OCI-LY3 (cell line): ENCODE results near the gene ITPR1.

ENCODE experiments used
- H2AFZ ChIP-seq: fragments of 200-600, 300-600 bp; shearing (Covaris generic); 2 replicates; pipeline ENCODE4 v1.6.0; 2014; ENCODE audit warnings: antibody characterized with exemption, low read depth, low read length
- H3K27ac ChIP-seq: fragments of 200-600, 300-600 bp; sonication (generic); 2 replicates; pipeline ENCODE4 v1.5.1; 2014; ENCODE audit warnings: mild to moderate bottlenecking, low read length, moderate library complexity, mixed read lengths
- H3K27me3 ChIP-seq: fragments of 200-600, 300-600 bp; sonication (generic); 2 replicates; pipeline ENCODE4 v1.6.1; 2014; ENCODE audit warnings: low read depth, low read length, mixed read lengths
- H3K36me3 ChIP-seq: fragments of 200-600, 300-600 bp; sonication (generic); replicated peaks from 2 replicates; pipeline ENCODE3; 2014; ENCODE audit warnings: low read depth, low read length, mixed read lengths
- H3K4me1 ChIP-seq: fragments of 300-600, 200-600 bp; sonication (generic); 2 replicates; pipeline ENCODE4 v1.6.1; 2014; ENCODE audit warnings: low read length, mixed read lengths
- H3K4me2 ChIP-seq: fragments of 200-600, 300-600 bp; sonication (generic); 2 replicates; pipeline ENCODE4 v1.6.1; 2014; ENCODE audit warnings: low read length, mixed read lengths
- H3K4me3 ChIP-seq: fragments of 300-600, 200-600 bp; sonication (generic); 2 replicates; pipeline ENCODE4 v1.5.1; 2014; ENCODE audit warnings: antibody characterized with exemption, mild to moderate bottlenecking, low read length, moderate library complexity
- H3K79me2 ChIP-seq: fragments of 300-600, 200-600 bp; shearing (Covaris generic); 2 replicates; pipeline ENCODE4 v1.6.1; 2014; ENCODE audit warnings: mild to moderate bottlenecking, low read length, mixed read lengths
- H3K9ac ChIP-seq: fragments of 300-600, 200-600 bp; shearing (Covaris generic); 2 replicates; pipeline ENCODE4 v1.6.0; 2014; ENCODE audit warnings: mild to moderate bottlenecking, low read length, moderate library complexity
- H3K9me3 ChIP-seq: fragments of 200-600, 300-600 bp; shearing (Covaris generic); 2 replicates; pipeline ENCODE4 v1.6.1; 2014; ENCODE audit warnings: low read length, mixed read lengths; ENCODE audit not compliant: insufficient read depth
- H4K20me1 ChIP-seq: fragments of 200-600, 300-600 bp; sonication (generic); 2 replicates; pipeline ENCODE4 v1.6.1; 2016; ENCODE audit warnings: low read length, mixed read lengths; ENCODE audit not compliant: insufficient read depth
- EZH2phosphoT487 ChIP-seq: fragments of 200-600 bp; shearing (Covaris generic); IDR thresholded peaks from 2 replicates; pipeline ENCODE4 v1.6.1; 2018; ENCODE audit warnings: antibody characterized with exemption, mixed run types, low read depth
- TF ChIP-seq, protein P1 (sequence below): fragments of 200-600, 300-600 bp; sonication (generic); IDR thresholded peaks from 2 replicates; pipeline ENCODE4 v1.5.1; 2014; ENCODE audit warnings: antibody characterized with exemption, low read length, low read depth

The ITPR1 gene

GRCh38 chr3:4509983-4510755 is 17.0 kb downstream of the ITPR1 start:
- no peak overlapping the region for H3K27ac ChIP-seq
- no peak overlapping the region for H3K4me3 ChIP-seq
- peaks cover 25% of the 10 kb centered on the region for H3K4me1 ChIP-seq
- no peak overlapping the region for H2AFZ ChIP-seq
- H3K27me3 ChIP-seq = peaks cover 59% of the 10 kb centered on the region
- no peaks in the 10 kb centered on the region for H3K79me2 ChIP-seq
- H3K36me3 ChIP-seq = no peaks in the 10 kb centered on the region
- peaks cover 27% of the 10 kb centered on the region; the same call in 1 of the 2 replicates for H4K20me1 ChIP-seq
- no peak overlapping the region for H3K9ac ChIP-seq
- H3K4me2 ChIP-seq = no peak overlapping the region
- no peaks in the 10 kb centered on the region for H3K9me3 ChIP-seq
- TF ChIP-seq, protein P1, sequence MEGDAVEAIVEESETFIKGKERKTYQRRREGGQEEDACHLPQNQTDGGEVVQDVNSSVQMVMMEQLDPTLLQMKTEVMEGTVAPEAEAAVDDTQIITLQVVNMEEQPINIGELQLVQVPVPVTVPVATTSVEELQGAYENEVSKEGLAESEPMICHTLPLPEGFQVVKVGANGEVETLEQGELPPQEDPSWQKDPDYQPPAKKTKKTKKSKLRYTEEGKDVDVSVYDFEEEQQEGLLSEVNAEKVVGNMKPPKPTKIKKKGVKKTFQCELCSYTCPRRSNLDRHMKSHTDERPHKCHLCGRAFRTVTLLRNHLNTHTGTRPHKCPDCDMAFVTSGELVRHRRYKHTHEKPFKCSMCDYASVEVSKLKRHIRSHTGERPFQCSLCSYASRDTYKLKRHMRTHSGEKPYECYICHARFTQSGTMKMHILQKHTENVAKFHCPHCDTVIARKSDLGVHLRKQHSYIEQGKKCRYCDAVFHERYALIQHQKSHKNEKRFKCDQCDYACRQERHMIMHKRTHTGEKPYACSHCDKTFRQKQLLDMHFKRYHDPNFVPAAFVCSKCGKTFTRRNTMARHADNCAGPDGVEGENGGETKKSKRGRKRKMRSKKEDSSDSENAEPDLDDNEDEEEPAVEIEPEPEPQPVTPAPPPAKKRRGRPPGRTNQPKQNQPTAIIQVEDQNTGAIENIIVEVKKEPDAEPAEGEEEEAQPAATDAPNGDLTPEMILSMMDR = no peak
- no peak for TF ChIP-seq EZH2phosphoT487

GRCh38 chr3:4511491-4512262 is 18.5 kb downstream of the ITPR1 start:
- H3K27ac ChIP-seq = no peak overlapping the region
- H3K27me3 ChIP-seq = peaks cover 48% of the 10 kb centered on the region
- peaks cover 20% of the 10 kb centered on the region for H3K4me1 ChIP-seq
- no peaks in the 10 kb centered on the region for H3K9me3 ChIP-seq
- no peak for TF ChIP-seq EZH2phosphoT487
- TF ChIP-seq, protein P1 = no peak
- no peaks in the 10 kb centered on the region for H3K79me2 ChIP-seq
- no peak overlapping the region for H3K4me3 ChIP-seq
- H3K9ac ChIP-seq = no peak overlapping the region
- H3K36me3 ChIP-seq = no peaks in the 10 kb centered on the region
- H3K4me2 ChIP-seq = no peak overlapping the region
- peaks cover 20% of the 10 kb centered on the region; the same call in 1 of the 2 replicates for H4K20me1 ChIP-seq
- H2AFZ ChIP-seq = no peak overlapping the region

DNA sequence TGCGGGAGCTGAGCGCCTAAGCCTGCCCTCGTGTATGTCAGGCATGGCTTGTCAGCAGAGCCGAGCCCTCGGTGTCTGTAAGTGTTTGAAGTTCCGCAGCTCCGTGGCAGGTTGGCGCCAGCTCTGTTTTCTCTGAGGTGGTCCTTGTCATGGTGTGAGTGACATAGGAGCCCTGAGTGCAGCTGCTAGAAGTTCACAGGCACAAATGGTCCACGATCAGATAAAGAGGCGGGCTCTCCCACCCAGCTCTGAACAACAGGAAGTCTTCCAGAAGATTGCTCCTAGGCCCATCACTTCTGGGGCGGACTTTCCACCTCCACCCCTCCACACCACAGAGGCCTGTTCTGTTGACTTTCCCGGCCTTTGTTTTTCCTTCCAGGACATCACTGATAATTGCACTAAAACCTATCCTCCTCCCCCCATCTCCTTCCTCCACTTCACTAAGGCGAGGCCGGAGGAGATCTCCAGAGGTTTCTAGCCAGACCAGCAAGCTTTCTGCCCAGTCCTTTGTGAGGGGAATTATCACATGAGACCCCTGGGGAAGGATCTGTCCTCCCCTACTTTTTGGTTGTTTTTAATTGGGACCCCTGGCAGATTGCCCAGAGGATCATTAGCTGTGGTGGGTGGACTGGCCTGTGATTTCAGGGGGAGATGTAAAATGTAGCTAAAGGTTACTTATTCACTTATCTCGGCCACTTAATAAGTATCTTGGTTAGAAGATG is 19.9 kb downstream of the ITPR1 start:
- Histone ChIP-seq H3K27me3 (peaks cover 34% of the 10 kb centered on the region), H3K27ac (no peak overlapping the region), H3K79me2 (no peaks in the 10 kb centered on the region), H3K4me2 (no peak overlapping the region), H3K4me1 (peaks cover 8% of the 10 kb centered on the region), H3K9ac (no peak overlapping the region), H3K9me3 (no peaks in the 10 kb centered on the region), H2AFZ (no peak overlapping the region), H4K20me1 (peaks cover 15% of the 10 kb centered on the region; the same call in 1 of the 2 replicates), H3K36me3 (no peaks in the 10 kb centered on the region), H3K4me3 (no peak overlapping the region)
- TF ChIP-seq EZH2phosphoT487 = no peak
- TF ChIP-seq, protein P1 = no peak
